ENCODE measurements around the gene FAAP20.

Gene FAAP20

DNA sequence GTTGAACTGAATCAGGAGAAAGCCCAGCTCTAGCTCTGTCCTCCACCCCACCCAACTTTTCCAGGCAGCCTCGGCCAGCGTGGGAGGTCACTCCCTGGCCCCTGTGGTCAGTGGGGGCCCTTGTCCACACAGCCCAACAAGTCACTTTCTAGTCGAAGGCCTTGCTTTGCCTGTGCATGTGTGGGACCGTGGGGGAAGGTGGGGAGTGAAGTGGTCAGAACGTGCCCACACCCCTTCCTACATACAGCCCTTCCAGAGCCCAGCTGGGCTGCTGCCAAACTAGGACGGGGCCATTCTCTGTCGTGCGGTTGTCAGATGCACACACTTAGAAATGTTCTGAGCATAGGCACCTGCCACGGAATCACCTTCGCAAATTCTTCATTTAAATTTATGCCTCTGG, 18.0 kb downstream of the FAAP20 start:
- DNase-seq, result no peak

DNA sequence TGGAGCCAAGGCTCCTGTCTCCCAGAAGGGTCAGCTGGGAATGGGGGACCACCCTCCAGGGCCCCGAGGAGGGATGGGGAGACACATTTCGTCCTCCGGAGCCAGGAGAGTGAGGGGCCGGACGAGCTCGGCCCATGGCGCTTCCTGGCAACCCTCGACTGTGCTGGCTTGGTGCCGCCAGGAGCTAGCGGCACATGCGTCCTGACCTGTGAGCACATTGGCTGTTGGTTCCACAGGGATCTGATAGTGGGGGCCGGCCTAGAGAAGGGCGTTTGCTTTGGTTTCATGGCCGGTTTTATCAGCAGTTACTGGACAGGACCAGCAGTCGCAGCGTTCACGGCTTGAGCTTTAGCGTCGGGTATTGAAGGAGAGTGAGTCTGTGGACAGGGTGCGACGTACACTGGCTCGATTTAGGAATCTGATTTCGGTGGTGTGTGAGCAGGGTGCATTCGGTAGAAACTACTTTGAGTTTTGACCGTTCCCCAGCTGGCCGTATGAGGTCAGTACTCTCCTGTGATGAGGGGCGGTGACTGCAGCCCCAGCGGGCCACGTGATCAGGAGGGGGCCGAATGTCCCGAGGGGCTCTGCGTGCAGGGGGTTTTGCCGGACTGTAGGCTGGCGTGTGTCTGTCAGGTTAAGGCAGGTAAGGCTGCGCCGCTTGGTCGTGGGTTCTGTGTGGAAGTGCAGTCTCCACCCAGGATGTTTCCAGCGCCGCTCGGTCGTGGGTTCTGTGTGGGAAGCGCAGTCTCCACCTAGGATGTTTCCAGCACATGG, 18.7 kb downstream of the FAAP20 start:
- DNase-seq, result no peak

DNA sequence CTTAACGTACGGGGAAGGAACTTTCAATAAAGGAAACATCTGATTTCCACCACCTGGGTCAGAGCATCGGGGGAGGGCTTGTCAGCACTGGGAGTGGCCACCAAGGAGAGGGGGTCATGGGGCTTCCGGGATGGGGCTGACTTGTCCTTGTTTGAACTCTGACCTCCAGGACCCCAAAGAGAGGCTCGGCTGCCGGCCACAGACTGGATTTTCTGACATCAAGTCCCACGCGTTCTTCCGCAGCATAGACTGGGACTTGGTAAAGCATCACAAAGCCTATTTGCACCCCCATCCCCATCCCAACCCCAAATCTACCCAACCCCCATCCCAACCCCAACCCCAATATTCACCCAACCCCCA, 19.5 kb downstream of the FAAP20 start:
- DNase-seq, result no peak

DNA sequence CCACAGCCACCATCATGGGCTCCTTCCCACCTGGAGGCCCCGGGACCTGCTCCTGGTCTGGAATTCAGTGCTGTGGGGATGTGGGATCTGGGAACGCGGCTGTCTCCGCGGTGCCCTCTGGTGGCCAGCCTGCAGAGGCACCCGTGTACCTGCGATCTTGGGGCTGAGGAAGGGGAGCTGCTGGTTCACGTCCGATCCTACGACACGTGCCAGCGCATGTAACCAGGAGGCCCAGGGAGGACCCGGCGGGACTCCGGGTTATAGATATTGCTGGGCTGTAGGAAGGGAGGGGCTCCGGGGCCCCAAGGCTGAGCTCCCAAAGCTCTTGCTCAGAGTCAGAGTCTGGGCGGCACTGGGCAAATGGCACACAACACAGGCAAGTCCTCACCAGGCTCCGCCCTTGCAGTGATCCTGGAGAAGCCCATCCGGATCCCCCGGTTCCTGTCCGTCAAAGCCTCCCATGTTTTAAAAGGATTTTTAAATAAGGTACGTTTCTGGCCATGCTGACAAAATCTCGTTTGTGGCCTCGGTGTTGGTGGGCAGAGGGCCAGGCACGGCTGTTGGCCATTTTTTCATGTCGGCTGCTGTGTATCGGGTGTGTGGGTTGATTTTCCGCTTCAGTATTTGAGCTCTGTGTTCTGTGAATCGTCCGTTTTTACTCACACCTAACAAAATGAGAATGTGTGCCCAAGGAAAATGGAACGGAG, 20.1 kb downstream of the FAAP20 start:
- peak; percentile 38 for DNase-seq

DNA sequence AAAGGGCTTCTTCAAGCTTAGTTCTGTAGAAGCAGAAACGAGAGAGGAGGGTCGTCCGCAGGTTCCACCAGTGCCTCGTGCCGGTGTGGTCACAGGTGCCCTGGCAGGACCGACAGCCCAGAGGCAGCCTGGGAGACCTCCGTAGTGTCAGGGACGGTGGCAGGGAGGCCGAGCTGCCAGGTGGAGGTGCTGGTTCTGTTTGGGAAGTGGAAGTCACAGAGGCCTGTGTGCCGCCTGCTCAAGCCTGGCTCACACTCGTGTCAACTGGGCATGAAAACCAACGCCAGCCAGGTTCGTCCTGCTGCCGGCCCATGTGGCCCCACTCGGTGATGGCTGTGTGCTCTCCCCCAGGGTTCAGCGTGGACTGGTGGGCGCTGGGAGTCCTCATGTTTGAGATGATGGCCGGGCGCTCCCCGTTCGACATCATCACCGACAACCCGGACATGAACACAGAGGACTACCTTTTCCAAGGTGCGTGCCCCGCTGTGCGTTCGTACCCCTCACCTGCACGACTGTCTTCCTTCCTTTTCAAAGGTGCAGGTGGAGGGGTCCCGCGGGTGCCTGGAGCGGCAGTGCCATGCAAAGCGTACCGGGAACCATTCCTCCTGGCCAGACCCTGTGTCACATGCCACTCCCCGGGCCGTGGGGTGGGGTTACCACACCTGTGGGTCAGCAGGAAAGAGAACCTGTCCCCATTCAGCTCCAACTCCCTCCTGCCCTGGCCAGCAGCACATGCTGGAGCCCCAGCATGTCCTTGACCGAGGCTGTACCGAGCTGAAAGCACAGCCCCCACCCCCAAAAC, 20.8 kb downstream of the FAAP20 start:
- no peak for DNase-seq

DNA sequence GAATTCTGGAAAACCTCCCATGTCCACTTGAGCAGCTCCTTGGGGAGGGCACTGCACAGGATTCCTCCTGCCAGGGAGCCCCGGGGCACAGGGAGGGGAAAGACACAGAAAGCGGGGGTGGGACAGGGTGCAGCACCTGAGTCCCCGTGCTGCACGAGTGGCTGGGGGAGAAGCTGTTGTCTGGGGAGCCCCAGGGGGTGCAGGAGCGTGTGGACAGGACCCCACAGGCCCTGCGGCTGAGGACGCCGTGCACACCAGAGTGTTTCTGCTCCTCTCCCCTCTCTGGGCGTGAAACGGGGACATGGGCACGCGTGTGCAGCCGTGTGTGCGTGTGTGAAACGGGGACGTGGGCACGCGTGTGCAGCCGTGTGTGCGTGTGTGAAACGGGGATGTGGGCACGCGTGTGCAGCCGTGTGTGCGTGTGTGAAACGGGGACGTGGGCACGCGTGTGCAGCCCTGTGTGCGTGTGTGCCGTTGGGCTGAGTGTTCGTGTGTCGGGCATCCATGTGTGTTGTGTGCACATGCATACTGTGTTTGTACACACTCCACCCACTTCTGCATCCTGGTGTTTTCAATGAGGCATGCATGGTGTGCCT, 21.9 kb downstream of the FAAP20 start:
- DNase-seq, result no peak

DNA sequence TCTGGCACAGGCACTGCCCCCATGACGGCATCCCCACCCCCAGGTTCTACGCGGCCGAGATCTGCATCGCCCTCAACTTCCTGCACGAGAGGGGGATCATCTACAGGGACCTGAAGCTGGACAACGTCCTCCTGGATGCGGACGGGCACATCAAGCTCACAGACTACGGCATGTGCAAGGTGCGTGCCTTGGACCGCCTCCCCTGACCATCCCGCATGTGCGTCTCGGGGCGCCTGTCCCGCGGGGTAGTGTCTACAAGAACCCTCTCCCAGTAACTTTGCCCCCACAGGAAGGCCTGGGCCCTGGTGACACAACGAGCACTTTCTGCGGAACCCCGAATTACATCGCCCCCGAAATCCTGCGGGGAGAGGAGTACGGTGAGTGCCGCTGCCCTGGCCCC, 22.6 kb downstream of the FAAP20 start:
- no peak for DNase-seq

DNA sequence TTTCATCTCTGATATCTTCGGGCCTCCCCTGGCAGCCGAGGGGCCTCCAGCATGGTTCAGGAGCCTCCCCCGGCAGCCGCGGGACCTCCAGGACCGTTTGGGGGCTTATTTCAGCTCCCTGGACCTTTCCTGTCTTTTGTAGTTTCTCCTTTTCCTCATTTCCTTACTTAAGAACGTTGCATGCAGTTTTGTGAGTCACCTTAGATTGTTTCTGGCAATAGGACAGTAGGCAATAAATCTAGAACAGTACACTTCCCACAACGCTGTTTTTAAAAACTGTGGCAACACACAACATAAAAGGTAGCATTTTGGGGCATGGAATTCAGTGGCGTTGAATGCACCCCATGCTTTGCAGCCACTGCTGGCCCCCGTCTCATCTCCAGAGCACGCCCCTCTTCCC, 24.4 kb downstream of the FAAP20 start:
- no peak for DNase-seq

DNA sequence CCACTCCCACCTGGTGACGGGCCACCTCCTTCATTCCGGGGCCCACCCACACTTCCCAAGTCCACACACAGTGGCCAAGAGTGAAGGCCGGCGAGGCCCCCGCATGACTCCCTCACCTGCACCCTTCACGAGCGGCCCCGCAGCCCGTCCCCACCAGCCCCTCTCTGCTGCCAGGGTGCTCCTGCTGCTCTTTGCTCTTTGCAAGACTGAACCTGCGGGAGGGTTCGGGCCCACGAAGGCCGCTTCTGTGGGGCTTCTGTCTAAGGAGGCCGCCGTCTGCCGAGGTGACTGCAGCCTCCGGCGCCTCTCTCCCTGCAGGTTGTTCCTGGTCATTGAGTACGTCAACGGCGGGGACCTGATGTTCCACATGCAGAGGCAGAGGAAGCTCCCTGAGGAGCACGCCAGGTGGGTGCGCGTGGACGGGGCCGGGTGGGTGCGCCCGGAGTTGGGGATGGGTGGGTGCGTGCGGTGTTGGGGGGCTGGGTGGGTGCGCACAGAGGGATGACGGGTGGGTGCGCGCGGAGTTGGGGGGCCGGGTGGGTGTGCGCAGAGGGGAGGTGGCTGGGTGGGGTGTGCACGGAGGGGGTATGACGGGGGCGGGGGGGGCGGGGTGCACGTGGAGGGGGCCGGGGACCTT, 25.3 kb downstream of the FAAP20 start:
- no peak for DNase-seq

DNA sequence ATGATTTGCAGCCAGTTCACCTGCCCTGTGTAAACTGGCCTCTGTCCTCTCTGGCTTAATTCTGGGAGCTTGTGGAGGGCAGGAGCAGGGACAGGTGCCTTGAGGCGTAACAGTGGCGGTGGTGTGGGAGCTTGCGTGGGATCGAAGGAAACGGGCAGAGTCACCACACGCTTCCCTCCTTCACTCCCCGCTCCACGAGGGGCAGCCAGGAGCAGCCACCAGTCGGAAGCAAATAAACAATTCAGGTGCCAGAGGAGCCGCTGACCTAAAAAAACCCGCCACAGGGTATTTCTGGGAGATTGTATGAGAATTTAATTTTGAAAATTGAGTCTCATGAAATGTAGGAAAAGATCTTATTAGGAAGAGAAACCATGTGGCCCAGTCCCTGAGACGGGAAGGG, 26.0 kb downstream of the FAAP20 start:
- DNase-seq, result no peak

DNA sequence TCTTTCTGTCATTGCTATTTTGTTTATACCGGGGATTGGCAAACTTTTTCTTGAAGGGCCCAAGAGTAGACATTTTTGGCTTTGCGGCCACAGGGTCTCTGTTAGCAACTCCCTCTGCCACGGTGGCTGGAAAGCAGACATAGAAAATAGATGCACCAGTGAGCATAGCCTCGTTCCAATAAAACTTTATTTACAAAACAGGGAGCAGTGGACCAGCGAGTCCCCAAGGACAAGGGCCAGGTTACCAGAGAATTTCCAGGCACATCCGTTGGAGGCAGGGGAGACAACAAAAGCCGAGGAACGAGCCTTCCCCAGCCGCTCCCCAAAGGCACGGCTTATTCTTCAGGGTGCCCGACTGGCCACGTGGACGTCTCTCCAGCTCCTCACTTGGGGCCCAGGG, 26.5 kb downstream of the FAAP20 start:
- DNase-seq, result no peak

DNA sequence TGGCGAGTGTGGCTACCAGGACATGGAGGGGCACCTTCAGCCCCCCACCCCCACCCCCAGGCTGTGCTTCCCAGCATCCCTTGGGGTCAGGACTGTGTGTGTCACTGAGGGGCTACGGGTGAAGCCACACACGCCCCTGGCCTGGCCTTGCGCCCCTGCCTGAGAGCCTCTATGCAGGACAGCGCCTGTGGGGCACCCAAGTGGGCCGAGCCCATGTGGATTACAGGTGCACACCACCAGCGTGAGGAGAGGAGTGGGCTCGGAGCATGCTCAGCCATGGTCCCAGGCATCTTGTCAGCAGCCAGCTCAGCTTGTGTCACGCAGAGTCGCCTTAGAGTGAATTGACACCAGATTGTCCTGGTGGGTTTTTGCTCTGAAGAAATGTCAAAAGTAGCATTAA, 27.9 kb downstream of the FAAP20 start:
- no peak for DNase-seq

DNA sequence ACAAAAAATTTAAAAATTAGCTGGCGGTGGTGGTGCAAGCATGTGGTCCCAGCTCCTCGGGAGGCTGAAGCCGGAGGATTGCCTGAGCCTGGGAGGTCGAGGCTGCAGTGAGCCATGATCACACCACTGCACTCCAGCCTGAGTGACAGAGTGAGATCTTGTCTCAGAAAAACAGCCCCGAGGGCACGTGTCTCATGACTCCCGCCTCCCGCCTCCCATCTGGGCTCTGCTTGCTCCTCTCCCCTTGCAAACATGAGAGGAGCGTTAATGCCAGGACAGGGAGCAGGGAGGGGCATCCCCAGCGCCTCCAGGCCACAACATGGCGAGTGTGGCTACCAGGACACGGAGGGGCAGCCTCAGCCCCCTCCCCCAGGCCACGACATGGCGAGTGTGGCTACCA, 28.3 kb downstream of the FAAP20 start:
- DNase-seq, result no peak

DNA sequence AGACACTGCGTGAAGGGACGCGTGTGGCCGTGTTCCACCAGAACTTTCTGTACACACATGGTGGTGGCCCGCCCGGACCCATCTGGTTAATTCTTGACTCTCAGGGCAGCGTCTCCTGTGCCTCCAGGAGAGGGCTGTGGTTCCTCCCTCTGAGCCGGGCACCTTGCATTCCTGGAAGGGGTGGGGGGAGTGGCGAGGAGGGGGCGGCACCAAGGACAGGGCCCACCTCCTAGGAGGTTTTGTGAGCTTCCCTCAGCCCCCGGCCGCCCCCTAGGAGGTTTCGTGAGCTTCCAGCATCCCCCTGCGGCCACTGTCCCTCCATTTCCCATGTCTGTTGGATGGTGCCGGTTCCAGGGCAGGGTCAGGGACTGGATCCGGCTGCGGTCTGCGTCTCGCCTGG, 28.9 kb downstream of the FAAP20 start:
- no peak for DNase-seq

DNA sequence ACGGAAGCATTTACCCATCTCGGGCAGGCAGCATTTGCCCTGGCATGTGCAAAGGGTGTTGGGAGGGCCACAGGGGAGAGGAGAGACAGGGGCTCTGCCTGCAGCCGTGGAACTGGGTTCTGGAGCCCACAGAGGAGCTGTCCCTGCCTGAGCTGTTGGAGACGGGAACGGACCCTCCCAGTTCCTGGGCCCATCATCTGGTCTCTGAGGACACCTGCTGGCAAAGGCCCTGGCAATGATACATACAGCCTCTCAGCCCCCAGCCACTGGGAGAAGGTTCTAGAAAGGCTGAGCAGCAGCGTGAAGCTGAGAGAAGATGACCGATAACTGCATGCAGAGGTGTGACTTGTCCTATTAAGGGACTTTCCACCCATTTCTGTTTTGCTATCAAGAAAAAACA, 31.4 kb downstream of the FAAP20 start:
- no peak for DNase-seq

DNA sequence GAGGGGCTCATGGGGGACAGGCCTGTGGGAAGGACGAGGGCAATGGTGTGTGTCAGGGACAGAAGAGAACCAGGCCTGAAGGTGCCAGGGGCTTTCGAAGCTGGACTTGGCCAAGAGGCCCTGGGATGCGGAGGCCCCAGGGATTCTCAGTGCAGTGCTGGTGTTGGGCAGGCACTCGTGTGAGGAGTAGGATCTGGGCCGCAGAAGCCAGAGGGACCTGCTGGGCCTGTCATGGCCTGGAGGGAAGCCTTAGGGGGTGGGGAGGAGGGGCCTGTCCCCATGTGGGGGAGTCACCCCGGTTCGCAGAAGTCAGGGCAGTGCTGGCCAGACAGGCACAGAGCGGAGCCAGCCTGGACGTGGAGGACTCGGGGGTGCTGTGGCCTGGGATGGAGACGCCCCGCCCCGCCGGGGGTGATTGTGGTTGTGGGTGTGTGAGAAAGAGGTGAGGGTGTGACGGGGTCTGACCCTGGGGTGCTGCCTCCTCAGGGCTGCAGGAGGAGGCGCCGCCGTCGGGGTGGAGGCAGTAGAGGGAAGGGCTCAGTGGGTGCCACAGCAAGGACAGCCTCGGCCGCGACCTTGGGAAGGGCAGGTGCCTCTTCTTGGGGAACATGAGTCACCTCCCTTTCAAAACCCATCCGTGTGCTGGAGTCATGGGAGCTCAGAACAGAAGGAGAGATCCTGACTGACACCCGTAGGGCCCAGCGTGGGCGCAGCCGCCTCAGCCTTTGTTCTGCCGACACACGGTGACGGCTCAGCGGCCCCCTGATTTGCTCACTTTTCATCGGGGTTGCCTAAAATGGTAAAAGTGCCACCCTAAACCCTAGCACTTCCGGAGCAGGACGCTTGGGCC, 33.9 kb downstream of the FAAP20 start:
- DNase-seq, result no peak

DNA sequence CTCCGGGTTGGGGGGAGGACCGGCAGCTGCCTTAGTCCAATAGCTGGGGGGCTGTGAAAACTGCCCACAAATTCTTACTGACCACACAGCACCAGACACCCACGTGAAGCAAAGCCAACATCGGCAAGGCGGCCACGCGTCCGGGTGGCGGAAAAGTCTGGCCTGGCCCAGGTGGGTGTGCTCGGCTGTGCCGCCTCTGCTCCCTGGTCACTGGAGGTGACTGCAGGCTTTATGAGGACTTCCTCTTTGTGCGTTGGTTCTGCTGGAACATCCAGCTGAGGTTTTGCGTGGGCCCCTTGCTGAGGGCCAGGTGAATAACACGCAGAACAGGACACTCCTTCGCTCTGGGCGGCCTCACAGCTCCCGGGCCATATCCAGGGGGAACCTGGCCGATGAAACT, 35.4 kb downstream of the FAAP20 start:
- no peak for DNase-seq

DNA sequence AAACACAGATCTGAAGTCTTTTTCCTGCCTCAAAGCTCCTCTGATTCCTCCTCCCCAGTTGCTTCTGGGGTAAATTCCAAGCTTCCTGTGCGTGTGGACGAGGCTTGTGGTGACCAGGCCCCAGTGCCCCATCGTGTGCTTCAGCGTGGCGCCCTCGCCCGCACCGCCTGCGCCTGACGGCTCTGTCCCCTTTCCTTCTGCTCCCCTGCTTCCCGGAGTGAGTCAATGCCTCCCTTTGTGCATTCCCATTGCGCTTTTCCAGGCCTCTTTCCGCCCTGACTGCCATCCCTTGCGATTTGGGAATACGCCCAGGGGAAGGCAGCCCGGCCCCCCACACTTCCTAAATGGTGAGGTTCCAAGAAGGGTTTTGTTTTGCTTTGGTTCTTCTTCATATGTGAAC, 36.3 kb downstream of the FAAP20 start:
- DNase-seq, result no peak

DNA sequence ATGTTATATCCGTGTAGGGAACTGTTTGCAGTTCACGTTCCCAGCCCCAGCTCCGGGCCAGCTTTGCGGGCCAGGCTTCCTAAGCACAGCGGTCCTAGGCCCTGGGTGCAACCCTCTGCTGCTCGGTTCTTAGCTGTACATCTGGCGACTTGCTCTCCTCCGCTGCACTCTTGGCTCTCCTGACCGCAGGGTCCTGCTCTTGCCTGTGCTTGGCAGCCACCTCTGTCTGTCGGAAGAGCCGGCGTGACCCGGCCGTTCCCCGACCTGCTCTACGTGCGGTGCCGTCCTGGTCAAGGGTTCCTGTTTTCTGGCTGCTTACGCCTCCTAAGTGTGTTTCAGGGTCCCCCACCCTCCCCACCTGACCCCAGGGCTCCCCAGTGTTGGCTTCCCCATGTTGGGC, 36.7 kb downstream of the FAAP20 start:
- no peak for DNase-seq

DNA sequence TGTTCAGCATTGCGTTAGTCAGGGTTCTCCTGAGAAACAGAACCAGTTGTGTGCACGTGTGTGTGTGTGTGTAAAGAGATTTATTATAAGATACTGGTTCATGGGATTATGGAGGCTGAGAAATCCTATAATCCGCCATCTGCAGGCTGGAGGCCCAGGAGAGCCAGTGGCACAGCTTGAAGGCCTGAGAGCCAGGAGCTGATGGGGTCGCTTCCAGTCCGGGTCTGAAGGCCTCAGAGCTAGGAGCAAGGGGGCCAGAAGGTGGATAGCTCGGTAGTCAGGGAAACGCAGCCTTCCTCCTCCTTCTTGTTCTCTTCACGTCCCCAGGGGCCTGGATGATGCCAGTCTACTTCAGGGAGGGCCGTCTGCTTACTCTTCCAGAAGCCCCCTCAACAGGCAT, 37.7 kb downstream of the FAAP20 start:
- no peak for DNase-seq

DNA sequence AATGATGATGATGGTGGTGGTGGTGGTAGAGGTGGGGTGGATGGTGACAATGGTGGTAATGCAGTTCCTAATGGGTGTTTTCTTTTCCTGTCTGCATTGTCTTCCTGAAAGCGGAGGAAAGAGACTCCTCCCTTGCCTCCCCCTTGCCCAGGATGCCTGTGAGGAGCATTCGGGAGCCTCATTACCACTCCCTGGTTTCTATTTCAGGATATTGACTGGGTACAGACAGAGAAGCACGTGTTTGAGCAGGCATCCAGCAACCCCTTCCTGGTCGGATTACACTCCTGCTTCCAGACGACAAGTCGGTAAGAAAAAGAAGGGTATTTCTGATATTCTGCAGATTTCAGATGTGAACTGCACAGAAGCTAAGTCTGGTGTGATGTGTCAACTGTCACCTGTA, 38.8 kb downstream of the FAAP20 start:
- DNase-seq, result no peak

DNA sequence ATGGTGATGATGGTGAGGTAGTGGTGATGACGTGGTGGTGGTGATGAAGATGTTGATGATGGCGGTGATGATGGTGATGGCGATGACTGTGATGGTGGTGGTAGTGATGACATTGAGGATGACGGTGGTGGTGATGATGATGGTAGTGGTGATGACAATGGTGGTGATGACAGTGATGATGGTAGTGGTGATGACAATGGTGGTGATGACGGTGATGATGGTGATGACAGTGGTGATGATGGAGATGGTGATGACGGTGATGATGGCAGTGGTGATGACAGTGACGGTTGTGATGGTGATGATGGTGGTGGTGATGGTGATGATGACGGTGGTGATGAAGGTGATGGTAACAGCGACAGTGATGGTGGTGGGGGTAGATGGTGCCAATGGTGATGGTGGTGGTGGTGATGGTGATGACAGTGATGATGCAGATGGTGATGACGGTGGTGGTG, 39.4 kb downstream of the FAAP20 start:
- no peak for DNase-seq
